ENCODE data around the gene TDRD12. TPM values are rescaled to one million over a fixed set of nuclear protein-coding genes. Genes with fewer than 3 reads are reported as not detected.
"Not testable (repeated sequence)": the region's sequence is repeated elsewhere in the genome, so short reads cannot be mapped to it uniquely, and the experiment has no call there.

Gene TDRD12
- total and polyA plus RNA-seq, 8 donors, result 0.06 to 0.84 (median 0.11) TPM; not detected in 3

GRCh38 chr19:32829345-32829896 is 109.9 kb downstream of the TDRD12 start:
- ATAC-seq, result no peak
- Histone ChIP-seq H3K27me3 (no peaks in the 10 kb centered on the region), H3K36me3 (no peaks in the 10 kb centered on the region), H3K9me3 (no peaks in the 10 kb centered on the region), H3K4me3 (no peak overlapping the region), H3K4me1 (no peaks in the 10 kb centered on the region), H3K27ac (no peak overlapping the region)
- WGBS, 2 donors, result 78 to 92% methylated on average over 10 of the region's 10 CpGs
- intact Hi-C loops (cut with DNase I), result no loop called here
- DNase-seq, result no peak
- TF ChIP-seq CTCF (IDR thresholded peaks at IDR 0.05), result no peak
- no peak for FAIRE-seq

GRCh38 chr19:32830231-32831014 is 110.9 kb downstream of the TDRD12 start:
- intact Hi-C loops (cut with DNase I), result no loop called here
- Histone ChIP-seq H3K4me3 (no peak overlapping the region), H3K27ac (no peak overlapping the region), H3K4me1 (no peaks in the 10 kb centered on the region), H3K27me3 (no peaks in the 10 kb centered on the region), H3K9me3 (no peaks in the 10 kb centered on the region), H3K36me3 (no peaks in the 10 kb centered on the region)
- 81 to 88% methylated on average over 8 of the region's 8 CpGs for WGBS, 2 donors
- TF ChIP-seq CTCF (IDR thresholded peaks at IDR 0.05), result no peak
- DNase-seq, result no peak
- no peak for FAIRE-seq
- no peak for ATAC-seq

DNA sequence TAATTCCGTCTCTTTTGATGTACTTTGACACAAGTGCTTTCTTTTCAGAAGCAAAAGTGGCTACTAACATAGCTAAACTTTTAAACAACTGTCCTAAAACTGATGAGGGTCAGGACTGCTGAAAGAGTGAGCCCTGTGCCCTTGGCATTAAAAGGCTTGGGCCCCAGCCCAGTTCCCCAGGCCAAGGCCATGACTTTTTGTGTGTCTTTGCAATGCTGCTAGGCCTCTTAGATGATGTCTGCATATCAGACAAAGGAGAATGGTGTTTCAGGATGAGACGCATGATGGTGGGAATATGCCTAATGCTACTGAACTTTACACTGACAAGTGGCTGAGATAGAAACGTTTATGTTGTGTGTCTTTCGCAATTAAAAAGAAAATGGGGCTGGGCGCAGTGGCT is 112.0 kb downstream of the TDRD12 start:
- ATAC-seq, result no peak
- no peak for FAIRE-seq
- Histone ChIP-seq H3K4me3 (no peak overlapping the region), H3K4me1 (no peaks in the 10 kb centered on the region), H3K27ac (no peak overlapping the region), H3K9me3 (no peaks in the 10 kb centered on the region), H3K36me3 (no peaks in the 10 kb centered on the region), H3K27me3 (no peaks in the 10 kb centered on the region)
- intact Hi-C loops (cut with DNase I), result no loop called here
- no peak for DNase-seq
- TF ChIP-seq CTCF (IDR thresholded peaks at IDR 0.05), result no peak
- 76 to 89% methylated on average over 5 of the region's 5 CpGs for WGBS, 2 donors

DNA sequence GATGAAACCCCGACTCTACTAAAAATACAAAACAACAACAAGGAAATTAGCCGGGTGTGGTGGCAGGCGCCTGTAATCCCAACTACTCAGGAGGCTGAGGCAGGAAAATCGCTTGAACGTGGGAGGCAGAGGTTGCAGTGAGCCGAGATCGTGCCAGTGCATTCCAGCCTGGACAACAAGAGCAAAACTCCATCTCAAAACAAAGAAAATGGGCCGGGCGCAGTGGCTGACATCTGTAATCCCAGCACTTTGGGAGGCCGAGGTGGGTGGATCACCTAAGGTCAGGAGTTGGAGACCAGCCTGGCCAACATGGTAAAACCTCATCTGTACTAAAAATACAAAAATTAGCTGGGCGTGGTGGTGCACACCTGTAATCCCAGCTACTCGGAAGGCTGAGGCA is 112.5 kb downstream of the TDRD12 start:
- H3K4me3 ChIP-seq; intact Hi-C loops (cut with DNase I): not testable (repeated sequence)
- WGBS, 2 donors, result 87 to 94% methylated on average over 12 of the region's 12 CpGs

GRCh38 chr19:32832825-32833224 is 113.3 kb downstream of the TDRD12 start:
- H3K36me3 ChIP-seq; H3K27me3 ChIP-seq; intact Hi-C loops (cut with DNase I); H3K9me3 ChIP-seq; H3K27ac ChIP-seq; DNase-seq; H3K4me1 ChIP-seq; H3K4me3 ChIP-seq; ATAC-seq; FAIRE-seq: not testable (repeated sequence)
- 91% methylated on average over 7 of the region's 7 CpGs for WGBS, 2 donors

More for the DNA sequence above, 112.5 kb downstream of the TDRD12 start:
- DNase-seq, FAIRE-seq, H3K36me3 ChIP-seq, H3K27ac ChIP-seq, H3K9me3 ChIP-seq, H3K4me1 ChIP-seq, ATAC-seq, H3K27me3 ChIP-seq: not testable (repeated sequence)

- H3K36me3 ChIP-seq; H3K9me3 ChIP-seq; H3K4me3 ChIP-seq; H3K27me3 ChIP-seq; intact Hi-C loops (cut with DNase I); H3K4me1 ChIP-seq; DNase-seq; FAIRE-seq; ATAC-seq; H3K27ac ChIP-seq: not testable (repeated sequence)
- WGBS, 2 donors, result 89 to 91% methylated on average over 7 of the region's 7 CpGs
Observed at GRCh38 chr19:32833388-32833787, 113.8 kb downstream of the TDRD12 start.

All from pancreas (tissue), 10 donors.